Lower leg skin (tissue), 4 donors: ENCODE data around the gene HDAC4. TPM values are rescaled to one million over a fixed set of nuclear protein-coding genes. Genes with fewer than 3 reads are reported as not detected.

Experiments
- DNase-seq, 2 donors: peaks; one replicate each; pipeline ENCODE4 v3.0.0-alpha.2; 2019; ENCODE audit warnings: low spot score in 2 of 2
- H3K4me3 ChIP-seq: fragments of 200-600 bp; sonication (generic); 2 replicates; pipeline ENCODE4 v1.5.1; 2017; ENCODE audit warnings: mild to moderate bottlenecking, low read depth; ENCODE audit not compliant: poor library complexity, severe bottlenecking
- CTCF ChIP-seq, 3 donors: fragments of 450-650 bp; IDR thresholded peaks; one replicate each; pipeline ENCODE4 v1.5.1; 2016; ENCODE audit warnings: antibody characterized with exemption in 3 of 3, mild to moderate bottlenecking in 3 of 3, moderate library complexity in 2 of 3
- POLR2A ChIP-seq, 2 donors: fragments of 450-650 bp; IDR thresholded peaks; one replicate each; pipeline ENCODE4 v1.6.1; 2016 to 2017; ENCODE audit warnings: antibody characterized with exemption in 2 of 2, mild to moderate bottlenecking in 1 of 2, moderate library complexity in 1 of 2
- WGBS, 2 donors: methylation state at CpG; one replicate each; pipeline ENCODE4 v1.1.5; 2018; 5-methylcytosine and 5-hydroxymethylcytosine counted together
- intact Hi-C: fragments of 100-400 bp; cut with DNase I; formaldehyde crosslinking; loops from one replicate; pipeline ENCODE4 v1.15.0; 2023; ENCODE audit warnings: low total_unique reads
- total RNA-seq, 4 donors: library from RNA; depleted of rRNA; stranded (reverse); fragments of >200 nt; gene quantifications; one replicate each; pipeline ENCODE4 v1.1.0, GENCODE V29; 2016

Gene HDAC4
- total RNA-seq, 4 donors from 2014 or later: 27.4 to 85.5 (median 57.9) TPM

- no peak for TF ChIP-seq POLR2A (IDR thresholded peaks at IDR 0.05)
- WGBS, 2 donors: 78 to 79% methylated on average over 3 of the region's 3 CpGs
- no peak overlapping the region for H3K4me3 ChIP-seq
- DNase-seq: no peak
- intact Hi-C loops: no loop called here
These were observed 262.9 kb downstream of the HDAC4 start for GRCh38 chr2:239137898-239138283.

GRCh38 chr2:239137165-239137897 lies 263.5 kb downstream of the HDAC4 start:
- intact Hi-C loops: no loop called here
- no peak for TF ChIP-seq CTCF (IDR thresholded peaks at IDR 0.05)
- no peak for TF ChIP-seq POLR2A (IDR thresholded peaks at IDR 0.05)
- 87 to 89% methylated on average over 25 to 26 of the region's 26 CpGs for WGBS, 2 donors

GRCh38 chr2:239136762-239137161 lies 264.1 kb downstream of the HDAC4 start:
- DNase-seq: no peak
- intact Hi-C loops: no loop called here

More at GRCh38 chr2:239137165-239137897, 263.5 kb downstream of the HDAC4 start:
- no peak overlapping the region for H3K4me3 ChIP-seq
- no peak for DNase-seq

GRCh38 chr2:239136203-239136602 lies 264.6 kb downstream of the HDAC4 start:
- DNase-seq: no peak
- TF ChIP-seq POLR2A (IDR thresholded peaks at IDR 0.05): no peak
- TF ChIP-seq CTCF (IDR thresholded peaks at IDR 0.05): no peak
- WGBS, 2 donors: 91 to 94% methylated on average over 3 of the region's 3 CpGs
- intact Hi-C loops: no loop called here
- no peak overlapping the region for H3K4me3 ChIP-seq

More at GRCh38 chr2:239136762-239137161, 264.1 kb downstream of the HDAC4 start:
- 95% methylated on average over 6 of the region's 6 CpGs for WGBS, 2 donors
- H3K4me3 ChIP-seq: no peak overlapping the region
- TF ChIP-seq CTCF (IDR thresholded peaks at IDR 0.05) (no peak), POLR2A (IDR thresholded peaks at IDR 0.05) (no peak)

- no peak for DNase-seq
- TF ChIP-seq POLR2A (IDR thresholded peaks at IDR 0.05) (no peak), CTCF (IDR thresholded peaks at IDR 0.05) (no peak)
- WGBS, 2 donors: 93 to 96% methylated on average over 10 of the region's 10 CpGs
- H3K4me3 ChIP-seq: no peak overlapping the region
- intact Hi-C loops: no loop called here
These were observed 265.3 kb downstream of the HDAC4 start for GRCh38 chr2:239135531-239135930.

GRCh38 chr2:239133945-239134570 lies 266.8 kb downstream of the HDAC4 start:
- WGBS, 2 donors: 93 to 98% methylated on average over 21 to 28 of the region's 28 CpGs
- H3K4me3 ChIP-seq: no peak overlapping the region
- TF ChIP-seq POLR2A (IDR thresholded peaks at IDR 0.05): no peak
- no peak for TF ChIP-seq CTCF (IDR thresholded peaks at IDR 0.05)
- intact Hi-C loops: no loop called here
- DNase-seq: no peak
